ACHN (cell line): ENCODE results near the gene BPIFB1.
A peak's percentile ranks its signal among the peaks of the same experiment; 100 is the strongest.

ENCODE experiments used
- DNase-seq: peaks from one replicate; pipeline ENCODE4 v3.0.0-alpha.2; 2015
- in situ Hi-C: cut with HindIII; loops from 2 replicates; pipeline ENCODE4 v1.10.0; 2017; ENCODE audit warnings: low sequenced_read_pairs, low pct_ligation_motif_present, low pct_unique_long_range_greater_than_20kb

The BPIFB1 gene

DNA sequence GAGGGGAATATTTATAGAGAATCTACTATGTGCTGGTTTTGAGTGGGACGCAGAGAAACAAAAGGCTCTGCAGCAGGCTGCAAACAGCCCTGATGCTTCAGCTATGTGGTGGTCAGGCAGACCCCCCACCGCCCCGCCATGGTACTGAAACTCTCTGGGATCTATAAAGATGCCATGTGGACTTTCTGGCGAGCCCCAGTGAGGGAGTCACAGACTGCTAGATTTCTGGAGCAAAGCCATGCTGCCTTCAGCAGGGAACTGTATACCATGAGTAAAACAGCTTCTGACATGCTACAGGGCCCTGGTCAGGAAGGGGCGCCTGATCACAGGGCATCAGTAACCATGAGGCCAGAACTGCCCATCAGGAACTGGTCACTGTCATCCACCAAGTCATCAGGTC lies 19.2 kb upstream of the BPIFB1 start:
- no peak for DNase-seq
- in situ Hi-C loops = no loop called here

DNA sequence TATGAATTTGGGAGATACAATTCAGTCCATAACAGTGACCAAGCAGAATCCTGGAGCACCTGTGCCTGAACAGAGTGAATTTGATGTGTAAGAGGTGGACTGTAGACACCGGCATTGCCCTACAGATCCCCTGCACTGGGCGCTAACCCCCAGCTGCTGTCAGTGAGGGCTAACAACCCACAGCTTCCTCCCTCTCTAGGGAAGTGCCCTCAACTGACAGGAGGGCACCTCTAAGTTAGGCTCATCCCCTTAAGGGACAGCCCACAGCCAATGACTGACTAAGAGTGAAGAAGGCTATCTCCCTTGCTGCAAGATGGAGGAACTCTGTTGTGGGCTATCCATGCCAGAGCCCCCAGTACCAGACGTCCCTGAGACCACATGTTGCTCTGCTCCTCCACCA lies 15.3 kb upstream of the BPIFB1 start:
- no peak for DNase-seq
- in situ Hi-C loops = no loop called here

DNA sequence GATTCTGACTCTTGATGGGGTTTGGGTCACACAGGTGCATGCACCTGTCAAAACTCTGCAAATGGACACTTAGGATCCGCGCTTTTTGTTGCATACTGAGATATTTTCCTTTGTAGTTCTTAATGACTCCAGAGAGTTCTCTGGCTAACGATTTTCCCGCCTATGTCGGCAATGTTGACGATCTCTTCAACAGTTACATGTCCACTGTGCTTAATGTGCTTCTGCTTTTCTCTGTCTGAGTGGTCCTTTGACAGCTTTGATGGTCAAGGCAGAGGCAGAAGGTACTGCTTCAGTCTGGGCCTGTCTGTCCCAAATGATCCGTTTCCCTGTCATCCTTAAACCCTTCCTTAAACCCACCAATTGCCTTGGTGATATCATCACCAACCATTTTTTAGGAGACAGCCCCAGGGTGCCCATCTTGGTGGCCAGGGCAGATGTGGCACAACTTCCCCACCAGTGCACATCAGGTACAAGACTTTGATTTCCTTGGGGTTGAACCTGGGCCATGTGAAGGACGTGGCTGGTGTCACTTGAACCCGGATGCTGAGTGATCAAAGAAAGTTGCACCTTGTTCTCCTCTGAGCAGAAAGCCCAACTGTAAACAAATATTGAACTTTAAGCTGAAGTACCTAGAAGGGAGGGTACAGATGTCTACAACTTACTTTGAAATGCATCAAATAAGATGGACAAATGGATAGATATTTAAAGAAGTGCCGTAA lies 10.7 kb upstream of the BPIFB1 start:
- in situ Hi-C loops = no loop called here
- DNase-seq = no peak

DNA sequence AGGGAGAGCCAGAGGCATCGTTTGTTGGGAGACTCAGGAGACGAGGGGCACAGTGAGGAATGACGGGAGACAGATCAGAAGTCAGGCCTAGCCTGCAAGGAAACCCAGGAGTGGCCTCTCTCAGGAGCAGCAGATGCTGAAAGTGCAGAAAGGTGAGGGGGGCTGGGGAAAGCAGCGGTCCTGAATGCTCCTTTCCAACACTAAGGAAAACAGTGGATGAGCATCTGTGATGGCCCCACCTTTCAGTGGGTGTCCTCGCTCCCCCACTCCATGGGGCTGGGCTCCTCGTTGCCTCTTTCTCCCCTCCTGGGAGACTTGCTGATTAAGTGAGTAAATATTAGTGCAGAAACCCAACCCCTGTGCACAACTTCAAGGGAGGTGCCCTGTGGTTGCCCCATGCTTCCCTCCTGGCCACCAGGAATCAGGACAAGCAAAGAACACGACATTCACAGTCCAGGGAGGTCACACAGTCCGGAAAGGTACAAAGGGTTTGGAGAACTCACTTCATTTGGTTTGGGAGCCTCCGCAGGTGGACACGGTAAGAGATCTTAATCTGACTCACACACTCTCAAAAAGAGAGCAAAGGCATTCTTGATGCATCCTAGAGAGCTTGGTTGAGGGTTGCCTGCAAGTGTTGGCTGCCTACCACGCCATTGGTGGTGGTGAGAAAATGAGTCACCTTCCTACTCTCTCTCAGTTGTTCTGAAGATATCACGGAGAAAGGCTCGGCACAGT lies 9.7 kb upstream of the BPIFB1 start:
- DNase-seq = peak; percentile 22
- in situ Hi-C loops = no loop called here

DNA sequence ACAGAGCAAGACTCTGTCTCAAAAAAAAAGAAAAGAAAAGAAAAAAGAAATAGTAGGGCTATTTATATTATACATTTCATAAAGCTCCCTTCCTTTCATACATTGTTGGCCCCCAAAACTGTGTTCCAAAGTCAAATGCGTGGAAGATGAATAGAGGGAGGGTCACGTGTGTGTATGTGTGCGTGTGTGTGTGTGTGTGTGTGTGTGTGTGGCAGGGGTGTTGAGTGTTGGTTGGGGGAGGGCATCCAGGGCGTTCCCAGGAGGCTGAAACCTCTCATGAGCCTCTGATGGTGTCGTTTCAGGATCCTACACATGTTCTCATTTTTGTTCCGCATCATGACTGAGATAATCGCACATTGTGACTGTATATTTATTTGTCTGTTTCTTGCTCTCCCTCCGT lies 7.8 kb upstream of the BPIFB1 start:
- in situ Hi-C loops = no loop called here
- DNase-seq = no peak

DNA sequence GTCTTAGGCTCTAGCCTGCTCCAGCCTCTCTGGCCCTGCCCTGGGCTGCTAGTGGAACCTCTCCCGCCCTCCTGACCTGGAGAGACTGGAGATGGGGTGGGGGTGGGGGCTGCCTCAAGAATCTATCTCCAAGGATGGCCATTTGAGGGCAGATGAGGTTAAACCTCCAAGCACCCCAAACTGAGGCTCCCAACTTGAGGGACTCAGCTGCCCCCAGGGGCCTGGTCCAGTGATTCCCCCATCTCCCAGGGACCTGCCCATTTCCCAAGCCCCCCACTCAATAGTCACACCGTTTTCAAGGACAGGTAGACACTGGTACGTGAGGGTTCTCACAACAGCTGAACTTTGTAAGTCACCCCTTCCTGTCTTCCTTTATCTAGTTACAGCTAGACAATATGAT lies 7.1 kb upstream of the BPIFB1 start:
- DNase-seq = no peak
- in situ Hi-C loops = no loop called here

DNA sequence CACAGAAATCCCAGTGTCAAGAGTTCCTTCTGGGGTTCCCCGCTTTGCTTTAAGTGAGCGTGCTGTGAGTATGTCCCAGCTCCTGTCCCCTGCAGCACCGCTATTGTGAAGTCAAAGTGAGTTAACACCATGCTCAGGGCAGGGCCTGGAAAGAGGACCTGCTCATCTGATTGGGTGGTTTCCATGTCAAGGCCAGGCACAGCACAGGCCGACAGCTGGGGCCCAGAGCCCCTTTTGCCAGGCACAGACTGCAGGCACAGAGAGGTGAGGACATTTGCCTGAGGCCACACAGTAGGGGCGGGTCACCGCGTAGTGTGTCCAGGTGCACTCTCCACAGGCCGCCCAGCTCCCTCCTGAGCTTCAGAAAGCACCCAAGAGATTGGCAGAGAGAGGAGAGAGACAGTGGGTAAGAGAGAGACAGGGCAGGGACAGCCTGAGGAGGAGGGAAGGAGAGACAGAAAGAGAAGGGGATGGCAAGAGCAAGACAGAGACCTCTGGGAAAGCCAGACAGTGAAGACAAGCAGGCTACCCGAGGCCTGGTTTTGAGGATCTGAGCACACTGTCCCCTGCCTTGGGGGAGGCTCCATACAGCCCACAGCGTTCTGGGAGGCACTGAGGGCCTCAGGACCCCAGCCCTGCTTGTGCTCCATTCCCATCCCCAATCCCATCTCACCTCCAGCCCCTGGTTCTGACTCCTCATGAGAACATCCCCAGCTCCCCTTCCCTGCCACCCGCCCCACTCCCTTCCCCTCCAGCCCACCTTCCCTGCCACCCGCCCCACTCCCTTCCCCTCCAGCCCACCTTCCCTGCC lies 6.5 kb upstream of the BPIFB1 start:
- DNase-seq = no peak
- in situ Hi-C loops = no loop called here

DNA sequence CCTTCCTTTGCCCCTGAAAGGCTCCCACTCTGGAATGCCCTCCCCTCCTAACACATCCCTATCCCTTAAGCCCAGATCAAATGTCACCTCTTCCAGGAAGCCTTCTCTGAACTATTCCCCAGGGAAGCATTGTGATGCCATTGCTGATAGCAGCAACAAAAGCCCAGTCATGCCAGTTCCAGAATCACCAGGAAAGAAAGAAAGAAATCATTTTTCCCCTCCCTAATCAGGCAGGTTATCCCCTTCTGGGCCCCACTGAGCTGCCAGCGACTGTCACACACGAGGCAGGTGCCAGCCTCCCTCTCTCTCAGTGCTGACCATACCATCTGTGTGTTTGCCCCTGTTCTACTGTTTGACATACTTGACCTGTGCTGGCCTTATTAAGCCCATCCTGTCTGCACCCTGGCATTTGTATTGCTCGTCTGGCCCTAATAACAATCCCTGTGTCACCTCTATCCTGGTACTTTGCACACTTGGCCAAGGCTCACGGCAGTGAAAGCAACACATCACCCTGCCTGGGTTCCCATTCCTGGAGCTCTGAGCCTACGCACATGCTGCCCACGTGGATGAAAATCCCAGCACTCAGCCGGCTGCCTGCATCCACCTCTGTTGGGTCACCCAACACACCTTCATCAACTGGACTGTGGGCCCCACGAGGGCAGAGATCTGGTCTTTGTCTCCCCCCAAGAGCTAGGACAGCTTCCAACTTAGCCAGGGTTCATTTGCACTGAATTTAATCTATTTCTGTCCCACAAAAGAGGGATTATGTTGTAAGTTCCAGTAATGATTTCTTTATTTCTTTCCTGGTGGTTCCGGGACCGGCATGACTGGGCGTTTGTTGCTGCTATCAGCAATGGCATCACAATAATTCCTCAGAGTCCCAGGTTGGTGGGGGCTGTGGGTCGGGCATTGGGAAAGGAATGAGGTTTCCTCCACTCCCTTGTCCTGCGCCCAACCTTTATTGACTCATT lies 5.3 kb upstream of the BPIFB1 start:
- no peak for DNase-seq
- in situ Hi-C loops = no loop called here

DNA sequence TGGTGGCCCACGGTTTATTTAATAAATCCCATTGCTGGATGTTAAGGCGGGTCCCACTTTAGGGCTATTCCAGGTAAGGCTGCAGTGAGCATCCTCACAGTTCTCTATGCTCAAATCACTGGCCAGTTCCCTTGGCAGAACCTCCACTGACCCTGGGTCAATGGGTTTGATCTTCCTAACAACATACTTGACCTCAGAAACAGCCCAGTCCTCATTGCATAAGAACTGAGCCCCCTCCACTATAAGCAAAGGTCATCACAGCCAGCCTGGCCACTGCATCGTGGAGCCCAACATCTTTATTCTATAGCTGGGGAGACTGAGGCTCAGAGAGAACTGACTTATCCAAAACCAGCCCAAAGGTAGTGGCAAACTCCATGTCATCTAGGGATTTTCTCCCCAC lies 4.3 kb upstream of the BPIFB1 start:
- in situ Hi-C loops = no loop called here

DNA sequence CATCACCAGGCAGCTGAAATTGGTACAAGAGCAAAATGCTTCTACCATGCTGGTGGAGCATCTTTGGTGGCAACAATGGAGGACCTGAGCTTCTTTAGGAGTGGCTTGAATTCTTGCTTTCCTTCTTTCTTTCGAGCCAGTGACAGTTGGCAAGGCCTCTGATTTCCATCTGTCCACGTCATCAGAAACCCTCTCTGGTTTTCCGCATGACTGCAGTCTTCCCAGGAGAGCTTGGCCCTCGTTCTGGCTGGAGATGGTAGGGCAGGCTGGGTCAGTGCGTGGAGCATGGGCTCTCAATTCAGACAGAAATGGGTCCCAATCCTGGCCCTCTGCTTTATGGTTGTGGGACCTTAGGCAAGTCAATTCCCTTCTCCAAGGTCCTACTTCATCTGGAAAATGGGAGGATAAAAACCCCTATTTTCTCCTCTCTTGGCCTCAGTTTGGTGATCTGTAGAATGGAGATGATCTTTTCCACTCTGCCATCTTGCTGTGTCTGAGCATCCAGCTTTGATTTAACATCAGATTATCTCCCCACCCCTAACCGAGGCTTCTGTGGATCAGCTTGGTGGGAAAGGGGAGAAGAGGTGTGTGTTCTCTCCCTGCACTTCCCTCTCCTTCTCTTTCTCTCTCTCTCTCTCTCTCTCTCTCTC lies 3.6 kb upstream of the BPIFB1 start:
- in situ Hi-C loops = no loop called here
- peak; percentile 60 for DNase-seq

More for the DNA sequence above, 4.3 kb upstream of the BPIFB1 start:
- DNase-seq = no peak

DNA sequence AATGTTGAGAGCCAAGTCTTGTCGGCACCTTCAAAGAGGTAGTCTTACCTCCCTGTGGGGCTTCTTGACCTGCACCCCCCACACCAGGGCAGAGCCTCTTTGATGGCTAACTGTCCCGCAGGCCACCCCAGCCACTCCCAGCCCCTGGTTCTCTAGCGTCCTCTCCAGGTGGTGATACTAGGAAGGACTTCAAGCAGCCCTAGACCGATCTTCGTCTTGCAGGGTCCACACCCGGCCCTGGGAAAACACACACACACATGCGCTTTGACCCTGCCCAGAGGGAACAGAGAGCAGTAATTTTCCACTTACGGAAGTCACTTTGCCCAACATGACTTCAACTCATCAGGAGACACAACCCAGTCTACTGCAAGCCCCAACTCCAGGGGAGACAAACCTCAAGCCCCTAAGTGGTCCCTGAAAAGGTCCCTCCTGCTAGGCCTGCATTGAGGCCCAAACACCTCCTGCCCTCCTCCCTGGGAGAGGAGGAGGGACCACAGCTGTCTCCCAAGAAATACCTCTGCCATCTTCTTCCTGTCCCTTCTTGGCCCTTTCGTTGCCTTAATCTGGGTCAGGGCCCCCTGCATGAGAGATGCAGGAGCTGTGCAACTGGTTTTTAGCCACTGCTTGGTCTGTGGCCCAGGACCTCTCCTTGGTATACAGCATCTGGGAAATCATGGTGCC lies 2.9 kb upstream of the BPIFB1 start:
- no peak for DNase-seq
- in situ Hi-C loops = no loop called here

DNA sequence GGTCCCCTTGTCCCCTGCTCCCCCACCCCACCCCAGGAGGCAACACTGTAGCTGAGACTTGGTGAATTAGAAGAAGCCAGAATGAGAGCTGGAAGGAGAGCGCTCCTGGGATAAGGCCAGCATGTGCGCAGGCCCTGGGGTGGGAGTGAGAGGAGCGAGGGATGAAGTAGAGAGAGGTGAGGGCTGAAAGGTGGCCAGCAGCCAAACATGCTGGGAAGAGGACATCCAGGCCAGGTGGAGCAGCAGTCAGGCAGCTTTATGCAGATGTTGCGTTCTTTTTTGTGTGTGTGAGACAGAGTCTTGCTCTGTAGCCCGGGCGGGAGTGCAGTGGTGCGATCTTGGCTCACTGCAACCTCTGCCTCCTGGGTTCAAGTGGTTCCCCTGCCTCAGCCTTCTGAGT lies 2.2 kb upstream of the BPIFB1 start:
- no peak for DNase-seq
- in situ Hi-C loops = no loop called here

DNA sequence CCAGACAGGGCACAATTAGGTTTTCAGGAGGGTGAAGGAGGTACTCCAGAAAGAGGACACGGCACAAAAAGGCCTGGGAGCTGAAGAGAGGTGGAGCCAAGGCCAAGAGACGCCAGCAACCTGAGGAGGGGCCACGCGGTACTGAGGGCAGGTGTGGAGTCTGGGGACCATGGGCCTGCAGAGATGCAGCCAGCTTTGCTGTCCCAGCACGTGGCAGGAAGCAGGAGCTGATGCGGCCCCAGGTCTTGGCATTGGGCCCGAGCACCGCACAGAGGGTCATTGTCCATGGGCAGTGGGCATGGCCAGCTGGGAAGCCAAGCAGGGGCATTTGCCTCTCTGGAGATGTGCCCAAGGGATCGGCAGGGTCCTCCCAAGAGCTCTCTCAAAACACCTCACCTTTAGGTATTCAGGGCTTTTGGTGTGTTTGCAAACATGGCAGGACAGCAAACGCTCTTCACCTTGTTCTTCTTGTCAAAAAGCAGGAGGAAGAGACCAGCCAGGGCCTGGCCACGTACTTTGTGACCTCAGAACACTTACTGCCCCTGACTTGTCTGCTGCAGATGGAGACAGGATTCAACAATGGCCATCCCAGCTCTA lies 1.4 kb upstream of the BPIFB1 start:
- DNase-seq = no peak
- in situ Hi-C loops = no loop called here

DNA sequence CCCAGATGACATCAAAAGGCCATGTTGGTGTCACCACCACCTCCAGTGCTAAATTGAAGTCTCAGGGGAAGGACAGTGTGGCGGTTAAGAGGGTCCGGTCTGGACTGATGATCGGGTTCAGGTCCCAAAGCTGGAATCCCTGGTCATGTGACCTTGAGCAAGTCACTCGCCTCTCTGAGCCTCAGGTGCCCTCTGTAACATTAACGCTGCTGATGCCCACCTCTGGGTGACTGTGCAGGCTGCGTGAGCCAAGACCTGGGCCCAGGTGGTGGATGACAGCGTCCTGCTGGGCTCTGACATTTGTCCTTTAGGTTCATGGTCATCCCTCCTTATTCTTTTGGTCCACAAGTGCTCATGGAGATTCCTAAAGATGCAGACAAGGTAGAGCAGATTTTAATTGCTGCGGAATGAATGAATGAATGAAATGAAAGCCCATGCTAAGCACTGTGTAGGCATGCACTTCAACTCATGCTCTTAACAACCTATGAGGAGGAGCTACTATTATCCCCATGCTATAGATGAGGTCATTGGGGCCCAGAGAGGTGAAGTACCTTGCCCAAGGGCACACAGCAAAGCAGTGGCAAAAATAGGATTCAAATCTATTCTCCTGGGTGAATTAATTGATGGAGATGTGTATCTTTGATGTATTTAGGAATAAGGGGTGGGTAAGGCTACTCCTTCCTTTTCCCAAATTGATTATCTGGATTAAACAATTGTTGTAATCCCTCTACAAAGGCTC lies 649 bp upstream of the BPIFB1 start:
- in situ Hi-C loops = no loop called here
- no peak for DNase-seq

DNA sequence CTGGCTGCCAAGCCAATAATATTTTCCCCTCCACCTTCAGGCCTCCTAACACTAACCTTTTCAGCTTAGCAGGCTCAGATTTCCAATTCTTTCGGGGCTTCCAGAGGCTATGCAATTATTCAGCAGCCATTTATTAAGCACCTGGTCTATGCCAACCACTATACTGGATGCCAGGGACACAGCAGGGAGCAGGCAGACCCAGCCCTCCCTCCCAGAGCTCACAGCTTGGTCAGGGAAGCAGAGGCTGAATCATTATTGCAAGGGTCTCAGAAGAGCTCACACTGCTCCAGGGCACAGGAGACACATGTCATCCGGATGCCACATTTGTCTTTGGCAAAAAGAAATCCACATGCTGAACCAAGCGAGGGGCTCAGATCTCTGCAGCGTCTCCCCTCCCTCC lies 1.3 kb downstream of the BPIFB1 start:
- DNase-seq = no peak
- in situ Hi-C loops = no loop called here

DNA sequence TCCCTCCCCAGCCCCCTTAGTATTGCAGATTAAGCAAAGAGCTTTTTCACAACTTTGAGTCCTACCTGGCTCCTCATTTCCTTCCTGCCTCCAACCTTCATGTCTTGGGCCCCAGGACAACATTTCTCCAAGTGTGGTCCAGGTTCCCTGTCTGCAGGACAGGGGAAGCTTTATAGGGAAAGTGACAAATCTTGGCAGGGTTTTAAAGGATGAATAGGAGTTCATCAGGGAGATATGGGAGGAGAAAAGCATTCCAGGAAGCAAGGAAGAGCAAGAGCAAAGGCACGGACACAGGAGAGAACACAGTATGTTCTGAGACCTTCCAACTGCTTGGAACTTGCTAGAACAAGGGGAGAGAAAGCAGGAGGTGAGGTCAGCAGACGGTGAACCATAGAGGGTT lies 1.9 kb downstream of the BPIFB1 start:
- no peak for DNase-seq
- in situ Hi-C loops = no loop called here
